Panc1 (cell line): ENCODE results near the gene PARP3. TPM values are rescaled to one million over a fixed set of nuclear protein-coding genes. Genes with fewer than 3 reads are reported as not detected.

Experiments used
- ATAC-seq: fragments of 200-7000 bp; cut with Tn5 transposase; 2 replicates; pipeline ENCODE4 v1.9.1; 2020; ENCODE audit warnings: mild to moderate bottlenecking, moderate library complexity
- BruUV-seq: library from RNA; stranded (reverse); fragments of 400-500 nt; replicated peaks from 2 replicates; lab custom pipeline; 2021; lab: Mats Ljungman, UMichigan
- CTCF ChIA-PET: fragments of 300-600 bp; sonication (Branson Sonifier 250); formaldehyde crosslinking; loops from one replicate; lab custom pipeline; 2022; ENCODE audit warnings: antibody characterized with exemption; lab: Charles Lee
- POLR2A ChIA-PET: fragments of 300-600 bp; sonication (Branson Sonifier 250); formaldehyde crosslinking; loops from one replicate; lab custom pipeline; 2022; ENCODE audit warnings: antibody characterized with exemption; lab: Charles Lee
- DNase-seq: peaks from one replicate; pipeline ENCODE4 v3.0.0-alpha.2; 2010; ENCODE audit warnings: low read depth, low spot score
- H3K27ac ChIP-seq: 2 replicates; pipeline ENCODE4 v1.5.1; 2011; ENCODE audit warnings: mild to moderate bottlenecking, low read length, inconsistent platforms
- H3K27me3 ChIP-seq: fragments of 200-500 bp; sonication (Bioruptor generic); 2 replicates; pipeline ENCODE4 v1.6.0; 2014; ENCODE audit warnings: low read length, inconsistent platforms; ENCODE audit not compliant: control insufficient read depth, insufficient read depth
- H3K36me3 ChIP-seq: fragments of 200-500 bp; sonication (Bioruptor generic); 2 replicates; pipeline ENCODE4 v1.5.1; 2014; ENCODE audit warnings: inconsistent platforms, mild to moderate bottlenecking, low read length, moderate library complexity; ENCODE audit not compliant: control insufficient read depth, insufficient read depth
- H3K4me1 ChIP-seq: 2 replicates; pipeline ENCODE4 v1.5.1; 2011; ENCODE audit warnings: inconsistent platforms, mild to moderate bottlenecking, low read length, moderate library complexity; ENCODE audit not compliant: control insufficient read depth, insufficient read depth
- H3K4me3 ChIP-seq, 2 experiments: 2 replicates each; pipeline ENCODE4 v1.5.1; 2011 to 2012; ENCODE audit warnings: low read depth in 2 of 2, low read length in 2 of 2, mild to moderate bottlenecking in 2 of 2, inconsistent platforms in 1 of 2, moderate library complexity in 1 of 2
- H3K9me3 ChIP-seq: fragments of 200-500 bp; sonication (Bioruptor generic); 2 replicates; pipeline ENCODE4 v1.5.1; 2014; ENCODE audit warnings: low read depth, mild to moderate bottlenecking, inconsistent platforms, low read length, moderate library complexity; ENCODE audit not compliant: control insufficient read depth, insufficient read depth
- CTCF ChIP-seq: fragments of 450-650 bp; IDR thresholded peaks from 2 replicates; pipeline ENCODE4 v1.5.1; 2017; ENCODE audit warnings: mild to moderate bottlenecking
- POLR2AphosphoS5 ChIP-seq: IDR thresholded peaks from 2 replicates; pipeline ENCODE4 v1.6.1; 2012; ENCODE audit warnings: mild to moderate bottlenecking, low read depth, low read length, moderate library complexity
- SIN3A ChIP-seq: IDR thresholded peaks from 2 replicates; pipeline ENCODE4 v1.6.1; 2012; ENCODE audit warnings: low read depth, mild to moderate bottlenecking, low read length, moderate library complexity, borderline replicate concordance; ENCODE audit not compliant: insufficient read depth
- TCF7L2 ChIP-seq: IDR thresholded peaks from 2 replicates; pipeline ENCODE4 v1.6.1; 2011; ENCODE audit warnings: mild to moderate bottlenecking, low read depth, low read length, inconsistent platforms
- in situ Hi-C: cut with HindIII; loops from 2 replicates; pipeline ENCODE4 v1.10.0; 2016; ENCODE audit warnings: low sequenced_read_pairs, low pct_unique_long_range_greater_than_20kb
- intact Hi-C: fragments of 100-400 bp; cut with micrococcal nuclease; formaldehyde crosslinking; loops from one replicate; pipeline ENCODE4 v1.10.0; 2022; ENCODE audit not compliant: unreplicated experiment
- total RNA-seq: library from RNA; stranded (reverse); gene quantifications from one replicate; pipeline ENCODE4 v1.2.1, GENCODE V29; 2021; ENCODE audit not compliant: unreplicated experiment
- TF ChIP-seq, protein P1 (sequence below), 2 experiments: IDR thresholded peaks; 2 replicates each; pipeline ENCODE4 v1.6.1; 2011 to 2012; ENCODE audit warnings: low read depth in 2 of 2, control low read depth in 1 of 2, low read length in 1 of 2, mild to moderate bottlenecking in 1 of 2, moderate library complexity in 1 of 2; ENCODE audit not compliant: insufficient read depth in 1 of 2

PARP3 gene
- total RNA-seq, 1 experiment from 2014 or later, result 16.1 TPM

DNA sequence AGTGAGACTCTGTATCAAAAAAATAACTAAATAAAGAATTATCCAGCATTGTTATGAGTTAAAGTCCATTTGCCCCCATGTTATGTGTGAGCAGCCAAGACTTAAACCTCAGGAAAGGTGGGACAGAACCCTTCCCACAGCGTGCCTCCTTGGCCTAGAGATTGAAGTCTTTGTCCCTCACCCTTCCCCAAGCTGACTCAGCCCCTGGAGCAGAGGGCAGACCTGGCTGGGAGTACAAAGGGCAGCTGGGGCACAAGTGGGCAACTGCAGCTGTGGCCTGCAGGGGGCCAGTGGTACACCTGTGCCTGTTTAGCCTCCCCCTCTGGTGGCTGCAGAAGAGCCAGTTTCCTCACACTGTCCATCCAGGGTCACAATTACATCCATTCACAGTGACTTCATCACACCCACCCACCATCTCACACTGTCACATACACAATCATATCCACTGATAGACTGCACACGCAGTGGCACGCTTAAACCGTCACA lies 40.2 kb downstream of the PARP3 start:
- in situ Hi-C loops, result no loop called here
- TF ChIP-seq SIN3A (no peak), POLR2AphosphoS5 (no peak), TCF7L2 (no peak), CTCF (no peak; the same call in 1 of the 2 replicates)
- TF ChIP-seq, protein P1, sequence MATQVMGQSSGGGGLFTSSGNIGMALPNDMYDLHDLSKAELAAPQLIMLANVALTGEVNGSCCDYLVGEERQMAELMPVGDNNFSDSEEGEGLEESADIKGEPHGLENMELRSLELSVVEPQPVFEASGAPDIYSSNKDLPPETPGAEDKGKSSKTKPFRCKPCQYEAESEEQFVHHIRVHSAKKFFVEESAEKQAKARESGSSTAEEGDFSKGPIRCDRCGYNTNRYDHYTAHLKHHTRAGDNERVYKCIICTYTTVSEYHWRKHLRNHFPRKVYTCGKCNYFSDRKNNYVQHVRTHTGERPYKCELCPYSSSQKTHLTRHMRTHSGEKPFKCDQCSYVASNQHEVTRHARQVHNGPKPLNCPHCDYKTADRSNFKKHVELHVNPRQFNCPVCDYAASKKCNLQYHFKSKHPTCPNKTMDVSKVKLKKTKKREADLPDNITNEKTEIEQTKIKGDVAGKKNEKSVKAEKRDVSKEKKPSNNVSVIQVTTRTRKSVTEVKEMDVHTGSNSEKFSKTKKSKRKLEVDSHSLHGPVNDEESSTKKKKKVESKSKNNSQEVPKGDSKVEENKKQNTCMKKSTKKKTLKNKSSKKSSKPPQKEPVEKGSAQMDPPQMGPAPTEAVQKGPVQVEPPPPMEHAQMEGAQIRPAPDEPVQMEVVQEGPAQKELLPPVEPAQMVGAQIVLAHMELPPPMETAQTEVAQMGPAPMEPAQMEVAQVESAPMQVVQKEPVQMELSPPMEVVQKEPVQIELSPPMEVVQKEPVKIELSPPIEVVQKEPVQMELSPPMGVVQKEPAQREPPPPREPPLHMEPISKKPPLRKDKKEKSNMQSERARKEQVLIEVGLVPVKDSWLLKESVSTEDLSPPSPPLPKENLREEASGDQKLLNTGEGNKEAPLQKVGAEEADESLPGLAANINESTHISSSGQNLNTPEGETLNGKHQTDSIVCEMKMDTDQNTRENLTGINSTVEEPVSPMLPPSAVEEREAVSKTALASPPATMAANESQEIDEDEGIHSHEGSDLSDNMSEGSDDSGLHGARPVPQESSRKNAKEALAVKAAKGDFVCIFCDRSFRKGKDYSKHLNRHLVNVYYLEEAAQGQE (IDR thresholded peaks at IDR 0.05; ENCODE audit: insufficient read depth in 1 of 2, low read depth in 2 of 2, low read length in 1 of 2), result no peak
- POLR2A ChIA-PET, result interaction anchor here (0.7 to 0.8 kb wide), 2 partner anchors 9 to 75 kb away, joined by 3 to 4 read pairs; no protein-coding TSS in a partner anchor
- no peaks in the 10 kb centered on the region for H3K9me3 ChIP-seq
- H3K36me3 ChIP-seq, result no peaks in the 10 kb centered on the region
- BruUV-seq, result TSS peak; percentile 87
- intact Hi-C loops, result no loop called here
- DNase-seq, result no peak
- peak; percentile 72 for ATAC-seq
- H3K27ac ChIP-seq, result peak overlapping the region; percentile 89
- peaks cover 12% of the 10 kb centered on the region for H3K4me1 ChIP-seq
- peak overlapping the region; percentile 63 to 73 for H3K4me3 ChIP-seq
- H3K27me3 ChIP-seq, result no peaks in the 10 kb centered on the region
- CTCF ChIA-PET, result interaction anchor here (0.7 to 1.6 kb wide), 4 partner anchors 9 to 41 kb away, joined by 3 to 9 read pairs (median 3); partner anchors contain the start of genes ABHD14B and RRP9

DNA sequence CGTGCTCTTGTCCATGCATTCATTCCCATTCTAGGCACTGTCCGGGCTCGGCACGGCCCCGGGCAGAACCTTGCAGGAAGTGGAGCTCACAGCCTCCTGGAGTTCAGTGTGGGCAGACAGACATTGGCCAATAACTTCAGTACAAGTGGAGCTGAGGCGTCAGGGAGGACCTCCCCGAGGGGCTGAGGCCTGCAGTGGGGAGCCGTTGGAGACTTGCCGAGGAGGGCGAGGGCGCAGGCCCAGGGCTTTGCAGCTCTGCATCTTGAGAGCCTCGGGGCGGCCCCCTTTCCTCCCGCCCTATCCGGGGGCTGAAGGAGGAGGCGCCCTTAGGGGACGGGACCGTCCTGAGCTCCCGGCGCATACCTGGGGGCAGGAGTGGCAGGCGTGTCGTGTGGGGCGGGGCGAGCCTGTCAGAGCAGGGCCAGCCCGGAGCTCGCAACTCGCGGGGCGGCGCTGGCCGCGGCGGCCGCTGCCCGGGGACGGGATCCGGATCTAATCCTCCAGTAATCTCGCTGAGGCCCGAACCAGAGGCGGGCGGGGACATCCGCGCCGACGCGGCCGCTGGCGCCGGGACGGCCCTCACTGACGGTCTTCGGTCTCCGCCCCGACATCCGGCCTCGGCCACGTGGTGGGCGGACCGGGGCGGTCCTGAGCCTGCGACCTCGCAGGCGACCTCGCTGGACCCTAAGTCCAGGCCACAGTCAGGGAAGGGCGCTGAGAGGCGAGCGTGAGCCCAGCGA lies 40.8 kb downstream of the PARP3 start, which contains the start of gene ACY1:
ACY1 (plus strand) TSS at position 698 of the 740 bp plus-strand sequence. CDS start 530 bp downstream, outside the sequence.
- no peak for DNase-seq
- peak; percentile 91 for ATAC-seq
- intact Hi-C loops, result no loop called here
- H3K4me3 ChIP-seq, result peak within 1 kb of the TSS; percentile 63 to 73
- no peaks in the 10 kb centered on the region for H3K9me3 ChIP-seq
- TF ChIP-seq POLR2AphosphoS5 (peak; percentile 79), SIN3A (peak; percentile 48; the same call in 1 of the 2 replicates), TCF7L2 (no peak), CTCF (no peak)
- TF ChIP-seq, protein P1 (IDR thresholded peaks at IDR 0.05; ENCODE audit: insufficient read depth in 1 of 2, low read depth in 2 of 2, low read length in 1 of 2), result no peak
- no peaks in the 10 kb centered on the region for H3K27me3 ChIP-seq
- POLR2A ChIA-PET, result interaction anchor here (0.7 to 1.1 kb wide), 3 partner anchors 8 to 74 kb away, joined by 3 to 4 read pairs (median 3); no protein-coding TSS in a partner anchor
- in situ Hi-C loops, result no loop called here
- CTCF ChIA-PET, result interaction anchor here (0.7 to 1.6 kb wide), 5 partner anchors 9 to 41 kb away, joined by 3 to 9 read pairs (median 3); partner anchors contain the start of genes ABHD14B and RRP9
- no peaks in the 10 kb centered on the region for H3K36me3 ChIP-seq
- peak within 1 kb of the TSS; percentile 89 for H3K27ac ChIP-seq
- no TSS peak for BruUV-seq
- peaks cover 12% of the 10 kb centered on the region for H3K4me1 ChIP-seq
